Gastroesophageal sphincter (tissue), 3 donors: ENCODE measurements around the gene ZBTB11.

Experiments used
- CTCF ChIP-seq, 4 experiments: fragments of 200-600 bp in 2 of 4; fragments of 450-650 bp in 2 of 4; sonication (generic) in 1 of 4; IDR thresholded peaks; one replicate each; pipeline ENCODE4 v1.5.1; 2017 to 2019; ENCODE audit warnings: antibody characterized with exemption in 4 of 4, mild to moderate bottlenecking in 2 of 4, moderate library complexity in 2 of 4
- EP300 ChIP-seq: sonication (generic); formaldehyde crosslinking; IDR thresholded peaks from one replicate; pipeline ENCODE4 v1.6.1; 2017; ENCODE audit warnings: antibody characterized with exemption, mild to moderate bottlenecking
- POLR2A ChIP-seq, 2 donors: fragments of 450-650 bp; IDR thresholded peaks; one replicate each; pipeline ENCODE4 v1.6.1; 2017; ENCODE audit warnings: antibody characterized with exemption in 2 of 2, mild to moderate bottlenecking in 2 of 2, moderate library complexity in 1 of 2
- POLR2AphosphoS5 ChIP-seq: sonication (generic); formaldehyde crosslinking; IDR thresholded peaks from one replicate; pipeline ENCODE4 v1.6.1; 2017; ENCODE audit warnings: antibody characterized with exemption

- no peak for TF ChIP-seq POLR2AphosphoS5
- TF ChIP-seq CTCF (IDR thresholded peaks at IDR 0.05) = no peak
- TF ChIP-seq POLR2A (IDR thresholded peaks at IDR 0.05) = no peak
- TF ChIP-seq EP300 = no peak
Measured at GRCh38 chr3:101722394-101723173, 45.7 kb upstream of the ZBTB11 start.
